GM23248 (cell line): ENCODE results near the gene CFAP100. TPM values are rescaled to one million over a fixed set of nuclear protein-coding genes. Genes with fewer than 3 reads are reported as not detected.

ENCODE experiments used
- DNase-seq: peaks from one replicate; pipeline ENCODE4 v3.0.0-alpha.2; 2015
- H2AFZ ChIP-seq: fragments of 200-600 bp; sonication (generic); 2 replicates; pipeline ENCODE4 v1.6.1; 2016; ENCODE audit warnings: antibody characterized with exemption
- H3F3A ChIP-seq: fragments of 200-600 bp; sonication (generic); 2 replicates; pipeline ENCODE4 v1.6.1; 2016; ENCODE audit warnings: mild to moderate bottlenecking, antibody characterized with exemption, mixed run types; ENCODE audit not compliant: insufficient read depth
- H3K27ac ChIP-seq: fragments of 200-600 bp; sonication (generic); 2 replicates; pipeline ENCODE4 v1.5.1; 2016; ENCODE audit warnings: mild to moderate bottlenecking
- H3K27me3 ChIP-seq: fragments of 200-600 bp; sonication (generic); replicated peaks from 2 replicates; pipeline ENCODE4 v1.6.1; 2016; ENCODE audit warnings: mild to moderate bottlenecking; ENCODE audit not compliant: insufficient read depth
- H3K36me3 ChIP-seq: fragments of 200-600 bp; sonication (generic); 2 replicates; pipeline ENCODE4 v1.6.1; 2016; ENCODE audit warnings: low read depth, mild to moderate bottlenecking
- H3K4me1 ChIP-seq: fragments of 200-600 bp; sonication (generic); 2 replicates; pipeline ENCODE4 v1.6.1; 2016; ENCODE audit warnings: mild to moderate bottlenecking; ENCODE audit not compliant: insufficient read depth
- H3K4me2 ChIP-seq: fragments of 200-600 bp; sonication (generic); one replicate; pipeline ENCODE4 v1.6.1; 2016; ENCODE audit warnings: mild to moderate bottlenecking; ENCODE audit not compliant: unreplicated experiment
- H3K4me3 ChIP-seq: fragments of 200-600 bp; sonication (generic); 2 replicates; pipeline ENCODE4 v1.5.1; 2016; ENCODE audit warnings: mild to moderate bottlenecking
- H3K79me2 ChIP-seq: fragments of 200-600 bp; sonication (generic); 2 replicates; pipeline ENCODE4 v1.6.1; 2016; ENCODE audit warnings: mild to moderate bottlenecking; ENCODE audit not compliant: insufficient read depth
- H3K9ac ChIP-seq: fragments of 200-600 bp; sonication (generic); 2 replicates; pipeline ENCODE4 v1.6.1; 2016; ENCODE audit warnings: mild to moderate bottlenecking
- H3K9me2 ChIP-seq: fragments of 200-600 bp; sonication (generic); 2 replicates; pipeline ENCODE4 v1.6.1; 2016; ENCODE audit warnings: mixed run types, mild to moderate bottlenecking, moderate library complexity; ENCODE audit not compliant: insufficient read depth
- H3K9me3 ChIP-seq: fragments of 200-600 bp; sonication (generic); one replicate; pipeline ENCODE4 v1.6.1; 2017; ENCODE audit warnings: low read depth
- H4K20me1 ChIP-seq: fragments of 200-600 bp; sonication (generic); 2 replicates; pipeline ENCODE4 v1.6.0; 2016; ENCODE audit not compliant: insufficient read depth
- EZH2 ChIP-seq: fragments of 200-600 bp; sonication (generic); IDR thresholded peaks from 2 replicates; pipeline ENCODE4 v1.6.1; 2018; ENCODE audit warnings: antibody characterized with exemption, mild to moderate bottlenecking; ENCODE audit not compliant: insufficient read depth, poor library complexity, severe bottlenecking
- EZH2phosphoT487 ChIP-seq: fragments of 200-600 bp; sonication (generic); IDR thresholded peaks from 2 replicates; pipeline ENCODE4 v1.6.1; 2018; ENCODE audit warnings: antibody characterized with exemption, moderate library complexity, mild to moderate bottlenecking, low read depth; ENCODE audit not compliant: insufficient read depth
- WGBS, 2 experiments: methylation state at CpG; one replicate each; pipeline ENCODE4 v1.1.6; 2015 to 2017; ENCODE audit warnings: low lambda C conversion rate in 2 of 2, low coverage in 1 of 2; ENCODE audit errors: missing lambda C conversion rate in 2 of 2; 5-methylcytosine and 5-hydroxymethylcytosine counted together
- in situ Hi-C: fragments of 300-500 bp; cut with MboI; formaldehyde crosslinking; loops from 2 replicates; pipeline ENCODE4 v1.15.0; 2020
- polyA plus RNA-seq: library from polyadenylated mRNA; unstranded; fragments of >200 nt; fragmentation: Nextera tagmentation; extraction: Ambion mirVana; gene quantifications from 2 replicates; pipeline ENCODE4 v1.2.1, GENCODE V29; 2016
- total RNA-seq: library from RNA; depleted of rRNA; stranded (reverse); fragments of >200 nt; shearing (Covaris generic); gene quantifications from 2 replicates; pipeline ENCODE4 v1.2.3, GENCODE V29; 2014

CFAP100 gene
- total and polyA plus RNA-seq, 2 experiments from 2014 or later, result not detected

- Histone ChIP-seq H3K4me1 (no peaks in the 10 kb centered on the region), H3K4me2 (no peak overlapping the region), H3F3A (no peaks in the 10 kb centered on the region), H3K79me2 (no peaks in the 10 kb centered on the region), H3K27me3 (no peaks in the 10 kb centered on the region), H4K20me1 (no peaks in the 10 kb centered on the region), H3K9me3 (no peaks in the 10 kb centered on the region), H3K9ac (no peak overlapping the region), H3K9me2 (no peaks in the 10 kb centered on the region), H2AFZ (no peak overlapping the region), H3K27ac (no peak overlapping the region), H3K4me3 (no peak overlapping the region), H3K36me3 (no peaks in the 10 kb centered on the region)
- TF ChIP-seq EZH2phosphoT487, result no peak
- TF ChIP-seq EZH2, result no peak
- 79% methylated on average over 8 to 9 of the region's 9 CpGs for WGBS, 2 experiments
- no peak for DNase-seq
- in situ Hi-C loops, result no loop called here
Measured at GRCh38 chr3:126350502-126351085, 44.1 kb upstream of the CFAP100 start.

GRCh38 chr3:126351086-126351770 lies 43.5 kb upstream of the CFAP100 start:
- Histone ChIP-seq H3K79me2 (no peaks in the 10 kb centered on the region), H3K4me1 (0 out of 2 replicates have a peak, but pooled peaks cover 2% of the 10 kb centered on the region), H2AFZ (no peak overlapping the region), H3K27me3 (no peaks in the 10 kb centered on the region), H3K36me3 (no peaks in the 10 kb centered on the region), H3K9me3 (no peaks in the 10 kb centered on the region), H3F3A (no peaks in the 10 kb centered on the region), H3K9me2 (no peaks in the 10 kb centered on the region), H3K4me2 (no peak overlapping the region), H3K27ac (no peak overlapping the region), H4K20me1 (no peaks in the 10 kb centered on the region), H3K9ac (no peak overlapping the region), H3K4me3 (no peak overlapping the region)
- no peak for TF ChIP-seq EZH2phosphoT487
- TF ChIP-seq EZH2, result no peak
- in situ Hi-C loops, result no loop called here
- no peak for DNase-seq
- 80 to 86% methylated on average over 9 to 10 of the region's 10 CpGs for WGBS, 2 experiments

GRCh38 chr3:126351771-126352475 lies 42.8 kb upstream of the CFAP100 start:
- Histone ChIP-seq H3K9me3 (no peaks in the 10 kb centered on the region), H4K20me1 (no peaks in the 10 kb centered on the region), H3K79me2 (no peaks in the 10 kb centered on the region), H3K9ac (no peak overlapping the region), H3K27ac (no peak overlapping the region), H2AFZ (no peak overlapping the region), H3K4me2 (no peak overlapping the region), H3K4me3 (no peak overlapping the region), H3K9me2 (no peaks in the 10 kb centered on the region), H3K27me3 (no peaks in the 10 kb centered on the region), H3K4me1 (0 out of 2 replicates have a peak, but pooled peaks cover 7% of the 10 kb centered on the region), H3F3A (no peaks in the 10 kb centered on the region), H3K36me3 (no peaks in the 10 kb centered on the region)
- TF ChIP-seq EZH2phosphoT487 (no peak), EZH2 (no peak)
- in situ Hi-C loops, result no loop called here
- WGBS, 2 experiments, result 89 to 93% methylated on average over 17 to 18 of the region's 18 CpGs
- no peak for DNase-seq

DNA sequence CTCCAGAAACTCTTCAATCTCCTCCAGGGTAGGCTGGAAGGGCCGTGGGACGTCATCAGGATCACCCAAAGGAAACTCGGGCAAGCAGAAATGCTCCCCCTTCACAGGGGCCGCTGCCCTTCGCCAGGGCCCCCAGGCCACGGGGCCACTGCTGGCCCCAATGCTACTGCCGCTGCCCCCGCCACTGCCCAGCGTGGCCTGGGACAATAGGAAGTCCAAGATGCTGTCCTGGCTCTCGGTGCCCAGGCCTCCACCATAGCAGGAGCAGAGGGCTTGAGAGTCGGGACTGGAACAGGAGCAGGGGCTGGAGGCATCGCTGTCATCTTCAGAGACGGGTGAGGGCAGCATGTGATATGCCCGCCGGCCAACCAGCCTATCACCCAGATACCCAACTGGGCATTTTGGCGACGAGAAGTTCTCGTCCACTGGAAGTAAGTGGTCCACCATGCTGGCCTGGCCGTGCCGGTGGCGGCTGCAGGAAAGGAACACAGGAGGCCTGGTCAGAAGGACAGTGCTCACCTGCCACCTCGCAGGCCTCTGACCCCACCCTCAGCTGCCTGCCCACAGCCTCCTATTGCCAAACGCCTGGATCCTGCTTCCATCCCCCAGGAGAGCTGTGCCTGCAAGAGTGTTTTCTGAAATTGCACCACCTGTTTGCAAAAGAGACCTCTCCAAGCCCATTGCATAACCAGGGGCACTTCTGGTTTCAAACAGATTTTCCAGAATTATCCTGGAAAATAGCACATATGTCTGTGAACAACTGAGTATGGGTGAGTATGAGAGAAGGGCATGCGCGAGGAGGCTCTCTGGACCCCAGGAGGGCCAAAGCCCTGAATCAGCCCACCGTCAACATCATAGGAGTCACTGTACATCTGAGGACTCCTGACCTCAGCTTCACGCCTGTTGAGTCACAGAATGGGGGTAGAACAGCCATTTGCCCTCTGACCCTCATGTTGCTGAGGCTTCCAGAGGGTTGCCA lies 41.9 kb upstream of the CFAP100 start:
- Histone ChIP-seq H3K9me3 (no peaks in the 10 kb centered on the region), H3F3A (no peaks in the 10 kb centered on the region), H3K27ac (no peak overlapping the region), H3K4me3 (no peak overlapping the region), H3K36me3 (no peaks in the 10 kb centered on the region), H3K27me3 (no peaks in the 10 kb centered on the region), H3K4me1 (0 out of 2 replicates have a peak, but pooled peaks cover 7% of the 10 kb centered on the region), H4K20me1 (no peaks in the 10 kb centered on the region), H3K9ac (no peak overlapping the region), H3K79me2 (no peaks in the 10 kb centered on the region), H3K9me2 (no peaks in the 10 kb centered on the region), H2AFZ (no peak overlapping the region), H3K4me2 (no peak overlapping the region)
- TF ChIP-seq EZH2 (no peak), EZH2phosphoT487 (no peak)
- WGBS, 2 experiments, result 82 to 88% methylated on average over 23 to 27 of the region's 27 CpGs
- peak; percentile 23 for DNase-seq
- in situ Hi-C loops, result no loop called here
